Parathyroid adenoma (tissue), 2 donors: ENCODE results near the gene CHST12.
"Not testable (repeated sequence)": the region's sequence is repeated elsewhere in the genome, so short reads cannot be mapped to it uniquely, and the experiment has no call there.

Experiments used
- H2AFZ ChIP-seq: fragments of 300-600 bp; sonication (generic); one replicate; pipeline ENCODE4 v1.7.0; 2017; ENCODE audit warnings: antibody characterized with exemption, mild to moderate bottlenecking
- H3K27ac ChIP-seq: fragments of 300-600 bp; sonication (generic); one replicate; pipeline ENCODE4 v1.7.0; 2017
- H3K27me3 ChIP-seq: fragments of 300-600 bp; sonication (generic); one replicate; pipeline ENCODE4 v1.7.0; 2017; ENCODE audit warnings: low read length; ENCODE audit not compliant: control insufficient read depth, insufficient read depth
- H3K36me3 ChIP-seq: fragments of 300-600 bp; sonication (generic); one replicate; pipeline ENCODE4 v1.7.0; 2017; ENCODE audit warnings: low read length; ENCODE audit not compliant: control insufficient read depth, insufficient read depth
- H3K4me1 ChIP-seq: fragments of 300-600 bp; sonication (generic); one replicate; pipeline ENCODE4 v1.7.0; 2017; ENCODE audit warnings: control low read depth
- H3K4me2 ChIP-seq: fragments of 300-600 bp; sonication (generic); one replicate; pipeline ENCODE4 v1.7.0; 2017; ENCODE audit warnings: low read length
- H3K4me3 ChIP-seq: fragments of 300-600 bp; sonication (generic); one replicate; pipeline ENCODE4 v1.7.0; 2017; ENCODE audit warnings: low read depth, low read length
- H3K79me2 ChIP-seq: fragments of 300-600 bp; sonication (generic); one replicate; pipeline ENCODE4 v1.7.0; 2017; ENCODE audit warnings: control low read depth
- H3K9ac ChIP-seq: fragments of 300-600 bp; sonication (generic); one replicate; pipeline ENCODE4 v1.7.0; 2017; ENCODE audit warnings: mild to moderate bottlenecking
- H3K9me3 ChIP-seq: fragments of 300-600 bp; sonication (generic); one replicate; pipeline ENCODE4 v1.7.0; 2017; ENCODE audit warnings: low read length; ENCODE audit not compliant: control insufficient read depth
- TF ChIP-seq, protein P1 (sequence below): fragments of 300-600 bp; sonication (generic); IDR thresholded peaks from one replicate; pipeline ENCODE4 v1.7.0; 2017; ENCODE audit warnings: antibody characterized with exemption, mild to moderate bottlenecking
- donor health status: primary hyperparathyroidism.

Gene CHST12

DNA sequence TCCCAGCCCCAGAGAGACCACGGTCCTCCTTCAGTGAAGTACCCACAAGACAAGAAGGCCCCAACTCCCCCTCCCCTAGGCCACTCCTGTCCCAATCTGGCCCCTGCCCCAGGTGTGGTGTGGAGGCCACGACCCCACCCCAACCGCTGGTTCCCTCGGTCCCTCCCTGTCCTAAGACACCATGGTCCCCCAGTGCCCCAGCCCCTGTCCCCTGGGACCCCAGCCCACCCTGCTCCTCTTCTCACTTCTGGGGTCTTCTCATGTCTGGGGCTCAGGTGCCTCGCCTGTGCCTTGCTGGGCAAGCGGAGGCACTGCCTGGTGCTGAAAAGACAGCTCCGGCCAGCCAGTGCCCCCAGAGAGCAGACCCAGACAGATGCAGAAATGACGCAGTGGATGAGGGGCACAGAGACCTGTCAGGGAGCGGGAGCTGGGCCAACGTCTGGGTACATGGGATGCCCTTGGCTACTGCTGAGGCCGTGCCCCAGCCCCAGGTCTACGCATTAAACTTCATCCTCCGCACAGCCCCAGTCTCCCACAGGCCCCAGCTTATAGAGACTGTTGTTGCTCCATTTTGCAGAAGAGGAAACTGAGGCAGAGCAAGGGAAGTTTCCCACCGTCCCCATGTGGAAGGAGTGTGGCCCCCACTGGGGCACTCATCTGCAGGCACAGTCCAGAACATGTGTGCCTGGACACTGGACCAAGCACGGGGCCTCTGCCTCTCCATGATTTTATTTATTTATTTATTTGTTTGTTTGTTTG lies 58.0 kb downstream of the CHST12 start:
- Histone ChIP-seq H2AFZ (no peak overlapping the region), H3K27me3 (no peaks in the 10 kb centered on the region), H3K4me1 (no peaks in the 10 kb centered on the region), H3K27ac (no peak overlapping the region), H3K36me3 (no peaks in the 10 kb centered on the region), H3K9ac (no peak overlapping the region), H3K9me3 (no peaks in the 10 kb centered on the region), H3K4me3 (no peak overlapping the region), H3K4me2 (no peak overlapping the region), H3K79me2 (no peaks in the 10 kb centered on the region)
- TF ChIP-seq, protein P1, sequence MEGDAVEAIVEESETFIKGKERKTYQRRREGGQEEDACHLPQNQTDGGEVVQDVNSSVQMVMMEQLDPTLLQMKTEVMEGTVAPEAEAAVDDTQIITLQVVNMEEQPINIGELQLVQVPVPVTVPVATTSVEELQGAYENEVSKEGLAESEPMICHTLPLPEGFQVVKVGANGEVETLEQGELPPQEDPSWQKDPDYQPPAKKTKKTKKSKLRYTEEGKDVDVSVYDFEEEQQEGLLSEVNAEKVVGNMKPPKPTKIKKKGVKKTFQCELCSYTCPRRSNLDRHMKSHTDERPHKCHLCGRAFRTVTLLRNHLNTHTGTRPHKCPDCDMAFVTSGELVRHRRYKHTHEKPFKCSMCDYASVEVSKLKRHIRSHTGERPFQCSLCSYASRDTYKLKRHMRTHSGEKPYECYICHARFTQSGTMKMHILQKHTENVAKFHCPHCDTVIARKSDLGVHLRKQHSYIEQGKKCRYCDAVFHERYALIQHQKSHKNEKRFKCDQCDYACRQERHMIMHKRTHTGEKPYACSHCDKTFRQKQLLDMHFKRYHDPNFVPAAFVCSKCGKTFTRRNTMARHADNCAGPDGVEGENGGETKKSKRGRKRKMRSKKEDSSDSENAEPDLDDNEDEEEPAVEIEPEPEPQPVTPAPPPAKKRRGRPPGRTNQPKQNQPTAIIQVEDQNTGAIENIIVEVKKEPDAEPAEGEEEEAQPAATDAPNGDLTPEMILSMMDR = no peak

DNA sequence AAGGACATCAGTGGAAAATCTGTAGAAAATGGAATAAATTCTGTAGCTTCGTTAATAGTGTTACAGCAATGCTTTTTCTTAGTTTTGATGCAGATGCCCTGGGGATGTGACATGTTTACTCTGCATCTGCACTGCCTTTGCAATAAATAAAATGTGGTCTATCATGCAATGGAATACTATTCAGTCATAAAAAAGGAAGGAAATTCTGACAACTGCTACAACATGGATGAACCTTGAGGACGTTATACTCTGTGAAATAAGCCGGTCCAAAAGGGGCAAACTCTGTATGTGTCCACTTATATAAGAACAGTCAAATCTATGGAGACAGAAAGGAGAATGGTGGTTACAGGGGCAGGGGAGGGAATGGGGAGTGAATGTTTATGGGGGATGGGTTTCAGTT lies 59.3 kb downstream of the CHST12 start:
- Histone ChIP-seq H2AFZ (no peak overlapping the region), H3K4me3 (no peak overlapping the region), H3K79me2 (no peaks in the 10 kb centered on the region), H3K9ac (no peak overlapping the region), H3K36me3 (no peaks in the 10 kb centered on the region), H3K4me2 (no peak overlapping the region), H3K9me3 (no peaks in the 10 kb centered on the region), H3K27ac (no peak overlapping the region), H3K4me1 (no peaks in the 10 kb centered on the region), H3K27me3 (no peaks in the 10 kb centered on the region)
- TF ChIP-seq, protein P1 = no peak

DNA sequence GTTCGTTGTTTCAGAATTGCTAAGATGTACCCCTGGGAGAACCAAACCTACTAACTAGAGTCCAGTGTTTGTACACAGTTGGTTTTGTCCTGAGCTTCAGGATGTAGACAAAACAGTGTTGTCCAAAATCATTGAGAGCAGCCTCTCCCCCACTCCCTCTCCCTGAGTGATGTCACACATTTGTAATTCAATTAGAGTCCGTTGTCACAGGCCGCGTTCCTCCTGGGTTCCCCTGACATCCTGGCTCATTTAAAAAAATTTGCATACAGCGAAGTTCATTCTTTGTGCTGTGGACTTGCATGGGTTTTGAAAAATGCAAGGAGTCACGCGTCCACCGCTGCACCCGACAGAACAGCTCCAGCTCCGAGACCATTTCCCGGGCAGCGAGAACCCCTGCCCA lies 62.5 kb downstream of the CHST12 start:
- Histone ChIP-seq H3K36me3 (no peaks in the 10 kb centered on the region), H3K4me2 (no peak overlapping the region), H3K4me1 (peaks cover 7% of the 10 kb centered on the region), H3K79me2 (no peaks in the 10 kb centered on the region), H3K4me3 (no peak overlapping the region), H2AFZ (no peak overlapping the region), H3K27ac (no peak overlapping the region), H3K9me3 (no peaks in the 10 kb centered on the region), H3K9ac (no peak overlapping the region), H3K27me3 (no peaks in the 10 kb centered on the region)
- TF ChIP-seq, protein P1 = no peak

DNA sequence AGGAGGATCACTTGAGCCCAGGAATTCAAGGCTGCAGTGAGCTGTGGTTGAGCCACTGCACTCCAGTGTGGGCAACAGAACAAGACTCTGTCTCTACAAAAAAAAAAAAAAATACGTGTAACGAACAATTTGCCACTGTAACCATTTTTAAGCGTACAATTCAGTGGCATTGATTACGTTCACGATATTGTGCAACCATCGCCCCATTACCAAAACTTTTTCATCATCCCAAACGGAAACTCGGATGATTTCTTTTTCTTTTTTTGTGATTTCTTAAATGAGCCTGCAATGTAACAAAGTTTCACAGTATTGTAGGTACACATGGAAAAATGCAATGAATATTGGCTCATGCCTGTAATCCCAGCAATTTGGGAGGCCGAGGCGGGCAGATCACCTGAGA lies 63.3 kb downstream of the CHST12 start:
- TF ChIP-seq, protein P1 = no peak
- Histone ChIP-seq H3K27me3 (no peaks in the 10 kb centered on the region), H2AFZ (no peak overlapping the region), H3K4me2 (no peak overlapping the region), H3K4me3 (no peak overlapping the region), H3K79me2 (no peaks in the 10 kb centered on the region), H3K9me3 (no peaks in the 10 kb centered on the region), H3K4me1 (peaks cover 7% of the 10 kb centered on the region), H3K27ac (no peak overlapping the region), H3K9ac (no peak overlapping the region), H3K36me3 (no peaks in the 10 kb centered on the region)

DNA sequence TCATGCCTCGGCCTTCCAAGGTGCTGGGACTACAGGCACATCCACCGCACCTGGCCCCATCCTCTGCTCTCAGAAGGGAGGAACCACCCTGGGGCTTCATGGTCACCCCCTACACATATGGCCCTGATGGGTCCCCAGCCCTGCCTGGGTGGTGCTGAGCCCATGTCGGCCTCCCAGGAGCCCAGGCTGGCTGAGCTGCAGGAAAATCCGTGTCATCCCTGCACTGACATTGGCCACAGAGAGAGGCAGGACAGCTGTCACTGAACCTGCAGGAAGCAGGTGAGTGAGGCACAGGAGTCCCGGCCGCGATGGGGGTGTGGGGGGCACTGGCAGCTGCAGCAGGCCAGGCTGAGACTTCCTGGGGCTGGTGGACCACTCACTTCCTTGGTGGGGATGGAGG lies 64.8 kb downstream of the CHST12 start:
- H3K79me2 ChIP-seq = no peaks in the 10 kb centered on the region
- no peaks in the 10 kb centered on the region for H3K36me3 ChIP-seq
- no peak overlapping the region for H3K9ac ChIP-seq
- no peaks in the 10 kb centered on the region for H3K27me3 ChIP-seq
- H3K27ac ChIP-seq = peak overlapping the region; percentile 62
- no peak overlapping the region for H3K4me3 ChIP-seq
- H2AFZ ChIP-seq = no peak overlapping the region
- H3K4me1 ChIP-seq = peaks cover 7% of the 10 kb centered on the region
- TF ChIP-seq, protein P1 = no peak
- H3K9me3 ChIP-seq = no peaks in the 10 kb centered on the region
- H3K4me2 ChIP-seq = no peak overlapping the region

DNA sequence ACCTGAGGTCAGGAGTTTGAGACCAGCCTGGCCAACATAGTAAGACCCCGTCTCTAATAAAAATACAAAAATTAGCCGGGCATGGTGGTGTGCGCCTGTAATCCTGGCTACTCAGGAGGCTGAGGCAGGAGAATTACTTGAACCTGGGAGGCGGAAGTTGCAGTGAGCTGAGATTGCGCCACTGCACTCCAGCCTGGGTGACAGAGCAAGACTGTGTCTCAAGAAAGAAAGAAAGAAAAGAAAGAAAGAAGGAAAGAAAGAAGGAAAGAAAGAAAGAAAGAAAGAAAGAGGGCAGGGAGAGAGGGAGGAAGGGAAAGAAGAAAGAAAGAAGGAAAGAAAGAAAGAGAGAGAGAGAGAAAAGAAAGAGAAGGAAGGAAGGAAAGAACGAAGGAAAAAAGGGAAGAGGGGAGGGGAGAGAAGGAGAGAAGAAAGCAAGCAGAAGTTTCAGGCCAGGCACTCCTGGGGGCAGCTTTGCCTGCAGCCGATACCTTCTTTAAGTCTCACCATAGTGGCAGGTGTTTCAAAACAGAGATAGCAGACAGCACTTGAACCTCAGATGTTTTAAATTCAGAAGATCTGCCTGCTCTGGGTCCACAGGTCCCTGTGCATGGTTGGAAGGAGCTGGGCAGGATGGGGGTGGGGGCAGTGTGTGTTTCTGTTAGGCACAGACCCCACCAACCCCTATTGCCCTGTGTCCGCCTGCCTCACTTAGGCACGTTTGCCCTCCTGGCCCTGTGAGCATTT lies 66.2 kb downstream of the CHST12 start:
- H3K4me1 ChIP-seq, H3K4me3 ChIP-seq, H3K36me3 ChIP-seq, H3K9me3 ChIP-seq, H2AFZ ChIP-seq, H3K79me2 ChIP-seq, H3K4me2 ChIP-seq, H3K27me3 ChIP-seq, H3K9ac ChIP-seq: not testable (repeated sequence)
- H3K27ac ChIP-seq = peak overlapping the region; percentile 62
